ENCODE results near the gene GRIN1.
A peak's percentile ranks its signal among the peaks of the same experiment; 100 is the strongest.

DNA sequence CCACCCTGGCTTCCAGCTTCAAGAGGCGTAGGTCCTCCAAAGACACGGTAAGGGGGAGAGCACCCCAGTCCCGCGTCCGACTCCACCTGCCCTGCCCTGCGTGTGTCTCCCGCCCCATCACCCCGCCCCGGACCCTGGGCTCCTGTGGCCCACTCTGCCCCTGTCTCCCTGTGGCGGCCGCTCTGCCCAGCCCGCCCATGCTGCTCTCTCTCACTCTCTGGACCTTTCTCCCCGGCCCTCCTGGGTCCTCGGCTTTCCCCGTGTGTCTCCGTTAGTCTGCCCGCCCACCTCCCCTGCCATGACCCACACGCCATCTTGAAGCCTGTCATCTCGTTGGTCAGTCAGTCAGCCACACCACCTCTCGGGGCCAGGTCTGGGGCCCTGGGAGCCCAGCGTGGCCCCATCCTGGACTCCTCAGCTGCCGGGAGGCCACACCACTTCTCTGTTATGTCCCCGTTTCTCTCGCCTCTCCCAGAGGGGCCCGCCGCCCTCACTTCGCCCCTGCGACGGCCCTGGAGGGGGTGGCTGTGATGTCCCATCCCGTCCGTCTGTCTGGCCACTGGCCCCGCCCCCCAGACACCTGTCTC is 26.4 kb downstream of the GRIN1 start:
- TF ChIP-seq, protein P1, sequence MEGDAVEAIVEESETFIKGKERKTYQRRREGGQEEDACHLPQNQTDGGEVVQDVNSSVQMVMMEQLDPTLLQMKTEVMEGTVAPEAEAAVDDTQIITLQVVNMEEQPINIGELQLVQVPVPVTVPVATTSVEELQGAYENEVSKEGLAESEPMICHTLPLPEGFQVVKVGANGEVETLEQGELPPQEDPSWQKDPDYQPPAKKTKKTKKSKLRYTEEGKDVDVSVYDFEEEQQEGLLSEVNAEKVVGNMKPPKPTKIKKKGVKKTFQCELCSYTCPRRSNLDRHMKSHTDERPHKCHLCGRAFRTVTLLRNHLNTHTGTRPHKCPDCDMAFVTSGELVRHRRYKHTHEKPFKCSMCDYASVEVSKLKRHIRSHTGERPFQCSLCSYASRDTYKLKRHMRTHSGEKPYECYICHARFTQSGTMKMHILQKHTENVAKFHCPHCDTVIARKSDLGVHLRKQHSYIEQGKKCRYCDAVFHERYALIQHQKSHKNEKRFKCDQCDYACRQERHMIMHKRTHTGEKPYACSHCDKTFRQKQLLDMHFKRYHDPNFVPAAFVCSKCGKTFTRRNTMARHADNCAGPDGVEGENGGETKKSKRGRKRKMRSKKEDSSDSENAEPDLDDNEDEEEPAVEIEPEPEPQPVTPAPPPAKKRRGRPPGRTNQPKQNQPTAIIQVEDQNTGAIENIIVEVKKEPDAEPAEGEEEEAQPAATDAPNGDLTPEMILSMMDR (IDR thresholded peaks at IDR 0.05; ENCODE audit: insufficient read depth, low read depth, low read length): no peak
- peak; percentile 2 for TF ChIP-seq EZH2 (IDR thresholded peaks at IDR 0.05; ENCODE audit: insufficient read depth, low read length)

Data from astrocyte (in vitro differentiated cells and primary cell).